Brain pericyte (primary cell): ENCODE measurements around the gene CNTN5.

Experiments
- DNase-seq: peaks from one replicate; pipeline ENCODE4 v3.0.0-alpha.2; 2012; ENCODE audit warnings: low read depth, low spot score

The CNTN5 gene

DNA sequence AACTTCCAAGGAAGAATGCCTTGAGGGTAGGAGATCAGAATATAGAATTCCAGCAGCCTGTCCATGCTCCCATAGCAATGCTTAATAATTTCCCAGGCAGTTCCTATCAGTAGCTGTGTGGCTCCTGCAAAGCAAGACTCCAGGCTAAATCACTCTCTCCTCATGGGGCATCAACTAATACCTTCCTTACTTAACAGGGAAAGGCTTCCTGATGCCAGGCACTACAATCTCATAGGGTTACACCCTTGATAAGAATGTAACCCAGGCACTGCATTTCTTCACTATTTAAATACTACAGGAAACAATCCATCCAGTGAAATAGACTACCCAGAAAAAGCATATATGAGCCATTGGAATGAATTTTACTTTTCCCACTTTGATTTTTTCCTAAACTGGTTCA, 1051.4 kb downstream of the CNTN5 start:
- DNase-seq = no peak

DNA sequence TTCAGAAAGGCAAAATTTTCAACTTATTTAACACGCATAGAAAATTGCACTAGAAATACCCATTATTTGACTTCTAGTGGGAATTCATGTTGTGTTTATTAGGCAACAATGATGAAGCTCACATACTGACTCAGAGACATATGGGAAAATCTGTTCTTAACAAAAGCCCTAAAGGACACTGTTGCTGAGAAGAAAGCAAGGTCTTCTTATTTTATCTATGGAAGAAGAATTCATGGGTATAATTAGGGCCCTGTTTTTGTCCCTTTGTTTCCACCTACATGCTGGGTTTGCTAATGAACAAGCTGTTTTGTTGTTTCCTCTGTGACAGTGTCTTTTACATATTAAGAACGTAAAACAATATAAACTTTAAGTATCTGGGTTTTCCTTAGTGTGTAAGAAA, 1059.6 kb downstream of the CNTN5 start:
- no peak for DNase-seq

DNA sequence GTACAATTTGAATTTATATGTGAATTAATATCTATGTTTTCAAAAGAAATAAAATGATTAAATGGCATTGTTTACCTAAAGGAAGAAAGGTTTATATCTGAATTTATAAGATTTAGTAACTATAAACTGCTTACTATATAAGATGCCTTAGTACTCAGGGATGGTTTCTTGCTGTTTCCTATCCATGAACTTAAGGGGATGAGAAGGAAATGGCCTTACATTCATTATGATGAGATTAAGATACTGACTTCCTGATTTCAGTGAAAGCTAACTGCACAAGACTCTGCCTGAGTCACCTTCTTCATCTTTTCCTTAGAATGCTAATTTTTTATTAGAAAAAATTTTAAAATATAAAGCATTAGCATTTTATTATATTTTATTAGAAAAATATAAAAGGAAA, 1060.1 kb downstream of the CNTN5 start:
- no peak for DNase-seq

DNA sequence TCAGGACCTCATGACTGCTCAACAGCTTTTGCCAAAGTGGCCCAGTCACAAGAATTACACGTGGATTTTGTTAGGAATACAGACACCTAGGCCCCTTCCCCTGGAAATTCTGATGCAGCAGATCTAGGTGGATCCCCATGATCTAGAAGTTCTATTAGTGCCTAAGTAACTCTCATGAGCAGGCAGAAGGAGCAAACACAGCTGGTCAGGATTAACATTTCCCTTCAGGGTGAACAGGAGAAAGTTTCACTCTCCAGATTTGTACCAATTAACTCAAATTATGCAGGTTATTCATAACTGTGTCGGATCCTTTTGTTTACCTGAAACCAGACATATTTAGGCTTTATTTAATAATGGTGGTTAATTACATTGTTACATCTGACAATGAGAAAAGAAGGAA, 1072.9 kb downstream of the CNTN5 start:
- no peak for DNase-seq

DNA sequence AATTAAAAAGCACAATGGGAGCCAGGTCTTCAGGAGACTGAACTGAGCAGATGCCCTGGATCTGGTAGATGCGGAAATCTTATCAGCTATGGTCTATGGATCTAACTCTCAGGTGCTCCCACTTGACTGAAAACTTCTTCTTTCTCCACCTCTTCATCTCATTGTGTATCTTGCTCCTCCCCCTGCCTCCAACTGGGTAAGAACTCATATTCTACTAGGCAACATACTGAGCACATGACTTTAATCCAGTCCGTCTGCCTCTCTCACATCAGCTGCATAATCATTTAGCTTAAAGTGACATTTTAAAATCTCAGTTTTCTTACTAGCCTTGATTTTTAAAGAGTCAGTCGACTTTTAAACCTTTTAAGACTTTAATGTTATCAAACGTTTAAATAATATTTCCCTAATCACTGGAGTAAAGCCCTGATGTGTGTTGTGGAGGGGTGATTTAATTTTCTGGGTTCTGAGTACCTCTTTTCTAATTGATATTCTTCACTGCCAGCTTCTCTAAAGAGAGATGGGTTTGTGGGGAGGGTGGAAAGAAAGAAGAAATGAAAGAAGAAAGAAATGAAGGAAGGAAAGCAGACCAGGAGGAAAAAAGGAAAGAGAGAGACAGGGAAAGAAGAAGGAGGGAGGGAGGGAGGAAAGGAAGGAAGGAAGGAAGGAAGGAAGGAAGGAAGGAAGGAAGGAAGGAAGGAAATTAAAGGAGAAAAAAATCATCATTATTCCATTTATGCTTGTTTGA, 1073.5 kb downstream of the CNTN5 start:
- DNase-seq = no peak

DNA sequence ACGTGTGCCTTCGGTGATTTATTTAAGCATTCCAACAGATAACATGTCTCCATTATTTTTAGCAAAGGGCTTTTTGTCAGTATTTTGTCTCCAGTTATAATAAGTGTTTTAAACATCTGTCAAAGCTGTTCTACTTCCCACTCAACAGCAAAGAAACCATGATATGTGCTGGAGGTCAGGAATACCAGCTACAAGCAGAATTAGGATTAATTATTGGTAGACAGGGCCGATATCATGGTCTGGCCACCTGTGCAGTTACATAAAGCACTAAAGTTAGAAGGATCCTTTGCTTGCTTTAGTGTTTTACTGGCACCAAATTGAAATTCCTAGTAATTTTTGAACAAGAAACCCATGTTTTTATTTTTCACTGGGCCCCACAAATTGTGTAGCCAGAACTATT, 1075.1 kb downstream of the CNTN5 start:
- no peak for DNase-seq

DNA sequence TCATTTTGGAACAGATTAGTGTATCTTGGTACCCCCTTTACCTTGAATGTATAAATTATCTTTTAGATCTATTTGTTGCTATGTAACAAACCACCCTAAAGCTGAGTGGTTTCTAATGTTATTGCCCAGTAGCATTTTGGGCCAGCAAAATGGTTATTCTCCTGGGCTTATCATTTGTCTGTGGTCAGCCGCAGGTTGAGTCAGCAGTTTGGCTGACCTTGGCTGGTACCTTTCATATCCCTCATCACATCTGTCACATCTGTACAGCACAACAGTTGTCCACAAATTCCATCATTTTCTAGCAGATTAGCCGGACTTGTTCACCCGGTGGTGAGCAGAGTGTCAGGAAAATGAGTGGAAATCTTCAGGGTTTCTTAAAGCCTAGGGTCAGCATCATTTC, 1077.8 kb downstream of the CNTN5 start:
- DNase-seq = no peak

DNA sequence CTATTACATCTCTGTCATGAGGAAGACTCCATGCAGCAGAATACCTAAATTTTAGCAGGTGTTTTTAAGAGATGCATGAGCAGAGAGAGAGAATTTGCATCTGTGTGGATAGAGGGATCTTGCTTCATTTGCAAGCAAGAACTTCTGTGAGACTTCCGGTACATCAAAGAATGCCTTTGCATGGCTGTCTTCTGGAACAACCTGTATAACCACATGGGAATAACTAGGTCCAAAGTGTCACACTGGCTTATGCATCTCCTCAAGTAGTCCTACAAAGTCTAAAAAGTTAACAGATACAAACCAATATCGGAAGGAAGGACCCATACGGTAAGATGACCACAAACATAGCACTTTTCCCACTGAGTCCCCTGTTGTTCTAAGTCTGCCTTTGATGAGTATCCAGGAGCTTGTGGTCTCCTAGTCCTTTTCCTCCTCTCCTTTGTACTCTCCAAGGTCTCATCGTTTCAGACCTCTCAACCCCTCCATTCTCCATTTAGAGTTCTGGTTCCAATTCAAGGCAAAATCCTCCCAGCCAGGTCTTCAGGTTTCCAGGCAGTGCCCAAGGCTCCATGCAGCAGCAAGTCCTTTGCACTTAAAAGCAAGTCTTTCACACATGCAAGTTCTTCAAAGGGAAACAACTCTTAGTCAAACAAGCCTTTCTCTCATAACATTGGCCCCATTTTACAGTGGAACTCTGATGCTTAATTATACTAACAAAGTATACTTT, 1084.7 kb downstream of the CNTN5 start:
- DNase-seq = no peak

DNA sequence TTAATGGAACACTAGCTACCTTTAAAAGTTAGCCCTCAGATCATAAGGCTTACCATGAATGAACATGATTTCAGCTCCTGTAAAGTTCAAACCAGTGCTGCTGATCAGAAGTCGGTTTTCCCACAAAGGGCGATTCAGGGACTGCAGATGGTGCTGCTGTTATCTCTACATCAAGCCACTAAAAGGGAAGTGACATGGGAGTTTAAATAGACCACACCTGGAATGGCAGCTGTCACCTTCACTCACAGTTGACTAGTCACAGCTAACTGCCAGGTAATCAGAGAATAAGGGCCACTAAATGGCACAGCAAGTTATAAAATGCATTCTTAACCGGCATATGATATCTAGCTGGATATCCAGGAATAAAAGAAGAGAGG, 1085.2 kb downstream of the CNTN5 start:
- no peak for DNase-seq

DNA sequence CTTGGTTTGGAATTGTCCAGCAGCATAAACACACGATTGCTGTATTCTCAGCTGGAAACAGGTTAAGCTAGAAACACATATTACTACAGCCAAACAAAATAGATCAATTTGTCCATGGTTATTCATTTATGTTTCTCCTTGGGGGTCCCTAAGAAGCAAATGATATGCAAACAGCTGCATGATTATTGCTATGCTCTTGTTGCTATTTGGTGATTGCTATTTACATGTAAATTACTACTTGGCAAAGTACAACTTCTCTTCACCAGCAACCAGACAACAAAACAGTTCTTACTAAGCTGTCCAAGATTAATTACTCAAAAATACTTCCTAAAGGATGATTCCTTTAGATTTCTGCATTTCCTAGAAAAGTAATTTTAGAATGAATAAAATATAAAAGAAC, 1098.4 kb downstream of the CNTN5 start:
- peak; percentile 4 for DNase-seq

DNA sequence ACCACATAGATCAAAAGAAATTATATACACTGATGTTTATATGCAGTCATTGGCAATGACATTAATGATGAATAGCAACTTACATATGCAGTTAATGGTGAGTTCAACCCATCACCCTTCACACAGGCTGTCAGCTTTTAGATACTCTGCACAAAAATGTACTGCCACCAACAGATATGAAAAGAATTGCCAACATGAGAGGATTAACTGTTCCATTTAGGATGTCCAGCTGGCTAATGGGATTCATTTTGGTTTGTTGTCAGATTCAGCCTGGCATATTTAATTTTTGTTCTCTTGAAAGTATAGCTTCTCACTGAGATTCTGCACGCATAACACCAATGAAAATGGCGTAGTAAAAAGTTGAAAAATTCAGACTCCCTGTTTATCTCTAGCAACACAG, 1112.4 kb downstream of the CNTN5 start:
- DNase-seq = no peak

DNA sequence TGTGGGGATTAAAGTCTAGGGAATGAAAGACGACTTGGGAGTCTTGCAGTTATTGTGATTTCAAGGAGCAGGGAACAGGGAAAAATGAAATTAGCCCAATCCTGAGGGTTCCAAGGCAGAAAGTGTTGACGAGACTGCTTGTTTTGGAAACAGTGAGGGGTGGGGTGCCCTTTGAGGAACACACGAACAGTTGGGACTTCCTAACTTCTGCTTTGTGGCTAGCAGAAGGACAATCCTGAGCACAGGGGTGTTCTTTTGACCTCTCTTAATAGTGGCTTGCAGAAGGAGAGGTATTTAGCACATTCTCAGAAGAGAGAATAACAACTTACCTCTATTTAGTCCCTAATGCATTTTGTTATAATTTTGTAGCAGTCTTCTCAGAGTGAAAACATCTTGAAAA, 1120.5 kb downstream of the CNTN5 start:
- no peak for DNase-seq

DNA sequence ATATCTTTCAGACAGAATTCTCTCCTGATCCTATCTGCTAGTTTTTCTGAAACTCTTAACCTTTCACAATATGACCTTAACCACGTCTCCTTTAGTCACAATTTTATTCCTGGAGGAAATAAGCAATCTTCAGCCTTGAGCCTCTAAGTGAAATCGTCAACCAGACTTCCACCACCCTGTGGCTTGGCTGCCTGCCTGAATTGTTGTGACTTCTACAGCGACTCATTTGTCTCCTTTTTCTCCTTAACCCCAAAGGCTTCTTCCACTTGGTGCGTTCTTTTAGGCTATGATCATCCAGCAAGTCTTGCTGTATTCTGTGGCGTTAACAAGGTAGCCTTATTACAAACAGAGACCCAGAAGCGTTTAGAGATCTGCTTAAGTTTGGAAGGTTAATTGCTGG, 1131.2 kb downstream of the CNTN5 start:
- no peak for DNase-seq

DNA sequence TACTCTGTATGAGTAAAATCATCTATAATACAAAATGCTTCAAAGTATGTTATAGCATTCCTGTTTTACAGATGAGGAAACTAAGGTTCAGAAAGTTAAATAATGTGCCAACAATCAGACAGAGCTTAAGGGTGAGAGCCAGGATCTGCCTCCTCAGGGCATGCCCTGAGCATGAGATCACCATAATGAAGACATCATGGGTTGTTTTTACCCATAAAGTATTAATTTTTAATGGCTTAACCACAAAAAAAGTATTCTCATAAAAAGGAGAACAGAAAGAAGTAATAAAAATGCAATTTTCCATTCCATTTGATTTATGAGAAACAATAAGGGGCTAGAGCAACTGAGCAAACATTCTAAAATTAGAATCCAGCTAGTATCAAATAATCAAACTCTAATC, 1132.0 kb downstream of the CNTN5 start:
- no peak for DNase-seq

DNA sequence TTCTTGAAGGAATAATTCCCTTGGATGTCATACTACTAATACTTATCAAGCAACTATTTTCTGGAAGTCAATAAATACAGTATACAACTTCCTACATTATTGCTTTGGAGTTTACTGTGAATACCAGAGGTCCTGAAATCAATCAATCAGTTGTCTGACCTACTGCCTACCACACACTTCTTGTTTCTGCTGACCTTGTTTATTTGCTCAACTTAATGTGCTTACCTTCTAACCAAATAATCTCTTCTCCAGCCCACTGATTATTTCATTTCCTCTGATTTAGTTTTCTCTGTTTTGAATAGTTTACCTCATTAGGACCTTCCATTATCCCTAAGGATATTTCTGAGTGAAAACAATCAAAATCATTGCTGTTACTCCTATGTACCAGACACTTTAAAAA, 1142.7 kb downstream of the CNTN5 start:
- DNase-seq = no peak

DNA sequence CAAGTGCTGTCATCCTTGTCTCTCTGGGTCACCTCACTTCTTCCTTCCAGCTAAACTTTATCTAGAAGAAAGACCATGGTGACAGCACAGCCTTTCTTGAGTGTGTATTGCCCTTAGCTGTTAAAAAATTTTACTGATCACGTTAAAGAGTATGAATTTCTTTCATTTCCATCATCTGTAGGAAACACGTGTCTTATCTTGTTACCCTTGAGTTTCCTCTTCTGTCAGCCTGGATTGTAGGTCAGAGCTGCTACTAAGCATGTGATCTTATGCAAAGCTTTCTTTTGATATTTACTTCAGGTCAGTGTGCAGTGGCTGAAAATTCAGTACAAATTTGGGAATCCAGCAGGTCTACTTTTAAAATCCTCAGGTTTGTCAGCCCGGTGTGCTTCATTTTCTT, 1154.1 kb downstream of the CNTN5 start:
- no peak for DNase-seq

DNA sequence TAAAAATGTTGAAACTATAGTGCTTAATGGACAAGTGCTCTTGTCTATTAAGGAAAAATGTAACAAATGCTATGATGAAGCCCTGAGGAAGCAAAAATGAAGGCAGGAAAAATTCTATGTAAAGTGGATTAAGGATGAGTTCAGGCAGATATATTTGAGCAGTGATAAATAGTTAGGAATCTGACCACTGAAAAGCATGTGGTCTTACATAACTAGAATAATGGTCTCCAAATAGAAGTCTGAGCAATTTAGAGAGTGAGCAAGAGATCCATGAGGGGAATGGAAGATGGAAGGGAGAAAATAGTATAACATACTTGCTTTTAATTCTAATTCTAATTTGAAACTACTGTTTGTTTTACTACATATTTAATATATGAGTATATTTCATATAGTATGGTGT, 1155.7 kb downstream of the CNTN5 start:
- DNase-seq = no peak

DNA sequence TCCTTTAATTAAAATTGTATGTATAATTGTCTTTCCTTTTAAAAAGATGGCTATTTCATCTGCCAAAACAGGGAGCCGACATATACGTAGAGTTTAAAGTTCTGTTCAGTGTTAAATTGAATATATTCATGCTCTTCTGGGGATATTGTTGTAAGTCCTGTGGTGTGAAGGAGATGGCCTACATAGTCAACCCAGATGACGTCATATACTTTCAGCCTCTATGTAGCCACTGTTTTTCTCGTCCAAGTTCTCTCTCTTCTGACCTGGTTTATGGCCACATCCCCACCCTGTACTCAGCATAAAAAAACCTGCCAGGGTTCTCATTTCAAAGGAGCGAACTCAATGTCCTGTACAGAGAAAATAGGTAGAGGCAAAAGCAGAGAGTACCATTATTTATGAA, 1156.9 kb downstream of the CNTN5 start:
- no peak for DNase-seq

DNA sequence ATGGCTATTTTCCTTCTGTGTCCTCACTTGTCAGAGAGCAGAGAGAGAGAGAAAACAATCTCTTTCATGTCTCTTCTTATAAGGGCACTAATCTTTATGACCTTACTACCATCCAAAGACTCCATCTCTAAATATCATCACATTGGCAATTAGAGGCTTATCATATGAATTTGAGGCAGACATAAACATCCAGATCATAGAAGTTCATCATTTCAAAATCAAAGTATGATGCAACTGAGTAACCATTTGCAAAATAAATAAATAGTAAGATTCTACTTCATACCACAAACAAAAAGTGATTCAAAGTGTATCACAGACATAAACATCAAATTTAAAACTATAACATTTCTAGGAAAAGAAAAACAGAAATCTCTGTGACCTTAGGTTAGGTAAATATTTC, 1161.6 kb downstream of the CNTN5 start:
- DNase-seq = peak; percentile 43

DNA sequence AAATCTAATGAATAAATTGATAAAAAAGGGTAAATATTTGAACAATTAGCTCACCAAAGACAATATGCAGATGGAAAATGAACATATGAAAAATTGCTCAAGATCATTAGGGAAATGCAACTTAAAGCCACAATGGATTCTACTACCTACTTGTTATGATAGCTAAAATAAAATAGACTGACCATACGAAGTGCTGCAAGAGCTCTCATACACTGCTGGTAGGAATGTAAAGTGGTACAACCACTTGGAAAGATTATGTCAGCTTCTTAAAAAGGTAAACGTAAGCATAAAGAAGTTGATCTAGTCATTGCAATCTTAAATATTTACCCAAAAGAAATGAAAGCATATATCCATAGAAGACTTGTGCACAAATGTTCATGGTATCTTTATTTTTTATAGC, 1162.2 kb downstream of the CNTN5 start:
- peak; percentile 7 for DNase-seq

DNA sequence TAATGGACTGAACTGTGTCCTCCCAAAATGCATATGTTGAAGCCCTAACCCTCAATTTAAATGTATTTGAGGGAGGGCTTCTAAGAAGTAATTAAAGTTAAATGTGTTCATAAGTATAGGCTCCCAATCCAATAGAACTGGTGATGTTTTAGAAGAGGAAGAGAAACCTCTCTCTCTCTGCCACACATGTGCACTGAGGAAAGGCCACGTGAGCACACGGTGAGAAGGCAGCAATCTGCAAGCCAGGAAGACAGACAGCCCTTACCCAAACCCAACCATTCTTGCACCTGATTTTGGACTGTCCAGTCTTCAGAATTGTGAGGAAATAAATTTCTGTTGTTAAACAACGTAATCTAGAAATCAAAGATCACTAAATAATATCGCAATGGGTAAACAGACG, 1164.8 kb downstream of the CNTN5 start:
- no peak for DNase-seq

DNA sequence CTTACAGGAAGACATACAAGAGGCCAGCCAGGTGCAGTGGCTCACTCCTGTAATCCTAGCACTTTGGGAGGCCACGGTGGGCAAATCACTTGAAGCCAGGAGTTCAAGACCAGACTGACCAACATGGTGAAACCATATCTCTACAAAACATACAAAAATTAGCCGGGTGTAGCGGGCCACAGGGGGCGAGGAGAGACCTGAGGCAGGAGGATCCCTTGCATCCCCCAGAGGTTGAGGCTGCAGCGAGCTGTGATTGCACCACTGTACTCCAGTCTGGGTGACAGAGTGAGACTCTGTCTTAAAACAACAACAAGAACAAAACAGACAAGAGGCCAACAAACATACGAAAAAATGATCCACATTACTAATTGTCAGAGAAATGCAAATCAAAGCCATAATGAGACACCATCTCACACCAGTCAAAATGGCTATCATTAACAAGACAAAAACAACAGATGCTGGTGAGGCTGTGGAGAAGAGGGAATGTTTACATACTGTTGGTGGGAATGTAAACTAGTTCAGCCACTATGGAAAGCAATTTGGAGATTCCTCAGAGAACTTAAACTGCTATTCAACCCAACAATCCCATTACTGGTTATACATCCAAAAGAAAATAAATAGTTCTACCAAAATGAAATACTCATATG, 1167.5 kb downstream of the CNTN5 start:
- no peak for DNase-seq

DNA sequence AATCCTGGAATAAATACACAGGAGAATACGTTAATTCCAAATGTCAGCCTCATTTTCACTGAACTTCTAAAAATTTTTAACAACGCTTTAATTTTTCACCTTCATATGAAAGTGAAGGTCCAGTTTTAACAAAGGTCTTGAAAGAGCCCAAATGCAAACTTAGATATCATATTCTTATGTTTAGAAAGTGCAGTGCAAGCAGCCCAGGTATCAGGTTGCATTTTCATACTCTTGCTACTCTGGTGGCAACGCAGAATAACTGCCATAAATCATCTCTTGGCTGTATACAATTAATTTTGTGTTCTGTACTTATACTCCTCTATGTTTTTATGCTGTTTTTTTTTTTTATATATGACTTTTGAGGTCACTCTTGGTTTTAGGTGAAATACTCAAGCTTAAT, 1169.6 kb downstream of the CNTN5 start:
- no peak for DNase-seq
